Tibial nerve (tissue), 4 donors: Measurements from ENCODE around the gene SOX9. TPM values are rescaled to one million over a fixed set of nuclear protein-coding genes. Genes with fewer than 3 reads are reported as not detected.

Source experiments
- DNase-seq, 2 donors: peaks; one replicate each; pipeline ENCODE4 v3.0.0-alpha.2; 2019; ENCODE audit warnings: low spot score in 2 of 2
- H3K27ac ChIP-seq, 4 donors: fragments of 200-600 bp; sonication (generic) in 3 of 4; one replicate each; pipeline ENCODE4 v1.5.1; 2017 to 2019; ENCODE audit warnings: mild to moderate bottlenecking in 1 of 4
- H3K27me3 ChIP-seq, 2 donors: fragments of 200-600 bp; sonication (generic) in 1 of 2; one replicate each; pipeline versions ENCODE4 v1.5.1 to v1.6.0; 2017 to 2019
- H3K36me3 ChIP-seq, 3 donors: fragments of 200-600 bp; sonication (generic); one replicate each; pipeline ENCODE4 v1.5.1; 2018 to 2019
- H3K4me1 ChIP-seq, 4 donors: fragments of 200-600 bp; sonication (generic) in 3 of 4; one replicate each; pipeline ENCODE4 v1.5.1; 2017 to 2019
- H3K4me3 ChIP-seq, 4 donors: fragments of 200-600 bp; sonication (generic) in 3 of 4; one replicate each; pipeline ENCODE4 v1.5.1; 2017 to 2019; ENCODE audit warnings: mild to moderate bottlenecking in 1 of 4, moderate library complexity in 1 of 4
- H3K9me3 ChIP-seq, 4 donors: fragments of 200-600 bp; sonication (generic) in 3 of 4; one replicate each; pipeline ENCODE4 v1.5.1; 2017 to 2019
- CTCF ChIP-seq, 5 experiments: fragments of 200-600 bp in 3 of 5; fragments of 450-650 bp in 2 of 5; sonication (generic) in 3 of 5; IDR thresholded peaks; one replicate each; pipeline ENCODE4 v1.5.1; 2016 to 2019; ENCODE audit warnings: antibody characterized with exemption in 5 of 5, mild to moderate bottlenecking in 3 of 5, moderate library complexity in 2 of 5
- EP300 ChIP-seq, 2 donors: sonication (generic); formaldehyde crosslinking; IDR thresholded peaks; one replicate each; pipeline ENCODE4 v1.6.1; 2017; ENCODE audit warnings: antibody characterized with exemption in 2 of 2, mild to moderate bottlenecking in 1 of 2
- POLR2A ChIP-seq, 2 donors: fragments of 450-650 bp; IDR thresholded peaks; one replicate each; pipeline ENCODE4 v1.6.1; 2017; ENCODE audit warnings: antibody characterized with exemption in 2 of 2, mild to moderate bottlenecking in 2 of 2, moderate library complexity in 2 of 2
- WGBS, 2 donors: methylation state at CpG; one replicate each; pipeline ENCODE4 v1.1.5; 2018; 5-methylcytosine and 5-hydroxymethylcytosine counted together
- total RNA-seq, 4 donors: library from RNA; depleted of rRNA; stranded (reverse); fragments of >200 nt; gene quantifications; one replicate each; pipeline ENCODE4 v1.1.0, GENCODE V29; 2016

The SOX9 gene
- total RNA-seq, 4 donors from 2014 or later = 6.6 to 22.9 (median 18.2) TPM

GRCh38 chr17:72122765-72123529 is 2.1 kb downstream of the SOX9 start:
- peak overlapping the region; percentile 32 to 68 (median 55) for H3K4me3 ChIP-seq
- peaks cover 0 to 61% (median 23%) of the 10 kb centered on the region in 4 donors for H3K4me1 ChIP-seq
- peak overlapping the region in 1 of 4 donors; percentile 52 for H3K27ac ChIP-seq
- no peaks in the 10 kb centered on the region for H3K9me3 ChIP-seq
- no peaks in the 10 kb centered on the region for H3K36me3 ChIP-seq
- TF ChIP-seq CTCF (IDR thresholded peaks at IDR 0.05) = no peak
- TF ChIP-seq POLR2A (IDR thresholded peaks at IDR 0.05) = no peak
- no peak for TF ChIP-seq EP300 (IDR thresholded peaks at IDR 0.05)
- peaks cover 0 to 75% of the 10 kb centered on the region in 2 donors for H3K27me3 ChIP-seq
- DNase-seq = no peak
- WGBS, 2 donors = 8 to 11% methylated on average over 47 to 48 of the region's 48 CpGs

- Histone ChIP-seq H3K4me3 (peak overlapping the region in 3 of 4 donors; percentile 10 to 68 (median 62)), H3K4me1 (peaks cover 0 to 54% (median 18%) of the 10 kb centered on the region in 4 donors), H3K27me3 (peaks cover 0 to 68% of the 10 kb centered on the region in 2 donors), H3K9me3 (no peaks in the 10 kb centered on the region), H3K27ac (no peak overlapping the region), H3K36me3 (no peaks in the 10 kb centered on the region)
- TF ChIP-seq POLR2A (IDR thresholded peaks at IDR 0.05) = no peak
- TF ChIP-seq EP300 (IDR thresholded peaks at IDR 0.05) = no peak
- no peak for TF ChIP-seq CTCF (IDR thresholded peaks at IDR 0.05)
- DNase-seq = no peak
- 36 to 51% methylated on average over 29 to 53 of the region's 75 CpGs for WGBS, 2 donors
These were observed 3.0 kb downstream of the SOX9 start for GRCh38 chr17:72123530-72124437.

- WGBS, 2 donors = 78 to 88% methylated on average over 7 of the region's 7 CpGs
- peaks cover 0 to 62% of the 10 kb centered on the region in 2 donors for H3K27me3 ChIP-seq
- no peak for DNase-seq
- no peak overlapping the region for H3K27ac ChIP-seq
- peaks cover 0 to 48% (median 18%) of the 10 kb centered on the region in 4 donors for H3K4me1 ChIP-seq
- H3K9me3 ChIP-seq = no peaks in the 10 kb centered on the region
- H3K4me3 ChIP-seq = peak overlapping the region in 1 of 4 donors; percentile 62
- no peaks in the 10 kb centered on the region for H3K36me3 ChIP-seq
- TF ChIP-seq EP300 (IDR thresholded peaks at IDR 0.05) (no peak), POLR2A (IDR thresholded peaks at IDR 0.05) (no peak), CTCF (IDR thresholded peaks at IDR 0.05) (no peak)
These were observed 3.6 kb downstream of the SOX9 start for GRCh38 chr17:72124438-72124775.

GRCh38 chr17:72125226-72125651 is 4.4 kb downstream of the SOX9 start:
- 73 to 78% methylated on average over 4 of the region's 4 CpGs for WGBS, 2 donors
- peak overlapping the region in 1 of 4 donors; percentile 62 for H3K4me3 ChIP-seq
- no peaks in the 10 kb centered on the region for H3K9me3 ChIP-seq
- no peaks in the 10 kb centered on the region for H3K36me3 ChIP-seq
- H3K27ac ChIP-seq = no peak overlapping the region
- peaks cover 0 to 40% (median 13%) of the 10 kb centered on the region in 4 donors for H3K4me1 ChIP-seq
- TF ChIP-seq CTCF (IDR thresholded peaks at IDR 0.05) (no peak), EP300 (IDR thresholded peaks at IDR 0.05) (no peak), POLR2A (IDR thresholded peaks at IDR 0.05) (no peak)
- no peak for DNase-seq
- peaks cover 0 to 53% of the 10 kb centered on the region in 2 donors for H3K27me3 ChIP-seq
